Endodermal cell (in vitro differentiated cells): ENCODE measurements around the gene SPEM2. TPM values are rescaled to one million over a fixed set of nuclear protein-coding genes. Genes with fewer than 3 reads are reported as not detected.
A peak's percentile ranks its signal among the peaks of the same experiment; 100 is the strongest.

Experiments used
- DNase-seq: peaks from one replicate; pipeline ENCODE4 v3.0.0-alpha.2; 2017
- H3K27ac ChIP-seq: 2 replicates; pipeline ENCODE4 v1.5.1; 2013; ENCODE audit warnings: mild to moderate bottlenecking, low read depth, low read length, moderate library complexity
- H3K27me3 ChIP-seq: 2 replicates; pipeline ENCODE4 v1.6.1; 2013; ENCODE audit warnings: mild to moderate bottlenecking, low read length, moderate library complexity; ENCODE audit not compliant: insufficient read depth, control insufficient read depth, poor library complexity, severe bottlenecking
- H3K36me3 ChIP-seq: 2 replicates; pipeline ENCODE4 v1.7.0; 2013; ENCODE audit warnings: mild to moderate bottlenecking, low read length, moderate library complexity; ENCODE audit not compliant: control insufficient read depth, insufficient read depth
- H3K4me1 ChIP-seq: one replicate; pipeline ENCODE4 v1.7.0; 2013; ENCODE audit warnings: low read length; ENCODE audit not compliant: control insufficient read depth, insufficient read depth
- H3K4me3 ChIP-seq: 2 replicates; pipeline ENCODE4 v1.5.1; 2013; ENCODE audit warnings: mild to moderate bottlenecking, low read length, moderate library complexity
- H3K9ac ChIP-seq: 2 replicates; pipeline ENCODE4 v1.6.1; 2013; ENCODE audit warnings: mild to moderate bottlenecking, low read length, moderate library complexity; ENCODE audit not compliant: poor library complexity, severe bottlenecking; ENCODE audit errors: extremely low read depth
- H3K9me3 ChIP-seq: 2 replicates; pipeline ENCODE4 v1.6.1; 2013; ENCODE audit warnings: mild to moderate bottlenecking, low read length, moderate library complexity; ENCODE audit not compliant: control insufficient read depth
- H3K27ac Mint-ChIP-seq: 2 replicates; pipeline ENCODE4 v1.8.0; 2020; ENCODE audit warnings: mixed read lengths
- H3K27me3 Mint-ChIP-seq: 2 replicates; pipeline ENCODE4 v1.8.0; 2021; ENCODE audit warnings: mild to moderate bottlenecking, mixed read lengths; ENCODE audit not compliant: insufficient read depth
- H3K36me3 Mint-ChIP-seq: 2 replicates; pipeline ENCODE4 v1.8.0; 2020; ENCODE audit warnings: low read depth, mixed read lengths
- H3K4me1 Mint-ChIP-seq: 2 replicates; pipeline ENCODE4 v1.8.0; 2020; ENCODE audit warnings: mixed read lengths
- H3K4me3 Mint-ChIP-seq: 2 replicates; pipeline ENCODE4 v1.8.0; 2020; ENCODE audit warnings: mild to moderate bottlenecking, moderate library complexity, mixed read lengths
- H3K9me3 Mint-ChIP-seq: 2 replicates; pipeline ENCODE4 v1.8.0; 2020; ENCODE audit warnings: mild to moderate bottlenecking, mixed read lengths
- WGBS, 2 experiments: methylation state at CpG; one replicate each; pipeline versions ENCODE4 v1.1.5 to v1.1.7; 2013; ENCODE audit warnings: missing lambda C conversion rate in 2 of 2, mixed read lengths in 1 of 2; ENCODE audit not compliant: insufficient coverage in 1 of 2, insufficient read length in 1 of 2; 5-methylcytosine and 5-hydroxymethylcytosine counted together
- total RNA-seq, 2 donors: library from RNA; stranded (reverse); fragmentation: NEBNext Ultra II Directional in 1 of 2; extraction: Animal tissue kit (Norgen Biotek cat#: 25700) in 1 of 2; gene quantifications; 2 replicates in 1 of 2; 3 replicates in 1 of 2; pipeline ENCODE4 v1.2.1, GENCODE V29; 2021
- TF ChIP-seq, protein P1 (sequence below): fragments of 200-600 bp; sonication (generic); conservative IDR thresholded peaks from 2 replicates; pipeline ENCODE4 v1.5.0; 2021; ENCODE audit warnings: antibody characterized with exemption, mild to moderate bottlenecking

Gene SPEM2
- total RNA-seq, 2 donors from 2014 or later, result not detected

DNA sequence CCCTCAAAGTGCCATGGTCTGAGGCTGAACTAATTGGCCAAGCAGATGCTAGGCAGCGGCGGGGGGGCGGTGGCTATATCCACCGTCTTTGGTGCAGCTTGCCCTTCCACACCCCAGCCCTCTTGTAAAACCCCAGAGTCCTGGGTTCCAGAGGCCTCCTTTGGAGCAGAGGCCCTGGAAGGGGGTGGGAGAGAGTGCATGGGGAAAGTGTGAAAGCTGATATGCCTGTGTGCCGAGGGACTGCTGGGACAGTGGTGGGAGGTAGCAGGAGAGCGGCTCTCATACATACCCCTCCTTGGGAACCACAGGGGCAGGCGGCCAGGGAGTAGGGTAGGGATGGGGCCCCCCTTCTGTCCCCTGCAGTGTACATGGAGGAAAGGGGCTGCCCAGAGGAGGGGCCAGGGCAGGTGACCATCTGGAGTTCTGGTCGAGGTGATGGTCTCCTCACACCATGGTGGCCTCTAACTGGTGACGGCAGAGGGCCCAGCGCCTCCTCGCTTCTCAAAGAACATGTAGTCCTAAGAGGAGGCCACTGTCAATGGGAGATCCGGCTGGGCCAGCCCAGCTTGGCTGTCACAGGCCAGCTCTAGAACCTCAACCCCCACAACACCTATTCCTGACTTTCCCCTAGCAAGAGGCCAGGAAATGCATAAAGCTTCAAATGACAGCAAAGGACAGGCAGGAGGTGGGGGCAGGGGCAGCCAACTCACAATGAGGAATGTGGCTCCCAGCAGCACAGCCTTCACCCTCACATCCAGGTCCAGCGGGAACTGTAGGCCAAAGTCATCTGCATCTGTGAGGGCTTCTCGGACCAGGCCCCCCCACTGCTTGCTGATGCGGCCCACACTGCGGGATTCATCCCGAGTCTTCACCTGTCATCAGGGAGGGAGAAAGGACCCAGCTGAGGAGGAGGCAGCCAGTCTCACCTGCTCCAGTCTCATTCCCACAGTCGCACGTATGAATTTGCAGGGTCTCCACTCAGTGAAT, 35.2 kb upstream of the SPEM2 start:
- H3K36me3 ChIP-seq, result peaks cover 27% of the 10 kb centered on the region
- H3K9me3 Mint-ChIP-seq, result no peaks in the 10 kb centered on the region
- H3K27ac Mint-ChIP-seq, result no peak overlapping the region
- peak; percentile 58 for DNase-seq
- peaks cover 4% of the 10 kb centered on the region for H3K4me1 Mint-ChIP-seq
- H3K27ac ChIP-seq, result no peak overlapping the region
- H3K4me3 ChIP-seq, result no peak overlapping the region
- H3K27me3 Mint-ChIP-seq, result peaks cover 5% of the 10 kb centered on the region
- peaks cover 32% of the 10 kb centered on the region for H3K36me3 Mint-ChIP-seq
- WGBS, 2 experiments, result 86% methylated on average over 13 to 19 of the region's 19 CpGs
- H3K4me1 ChIP-seq, result peaks cover 3% of the 10 kb centered on the region
- H3K27me3 ChIP-seq, result no peaks in the 10 kb centered on the region
- no peaks in the 10 kb centered on the region for H3K9me3 ChIP-seq
- no peak overlapping the region for H3K4me3 Mint-ChIP-seq
- H3K9ac ChIP-seq, result no peak overlapping the region
- TF ChIP-seq, protein P1, sequence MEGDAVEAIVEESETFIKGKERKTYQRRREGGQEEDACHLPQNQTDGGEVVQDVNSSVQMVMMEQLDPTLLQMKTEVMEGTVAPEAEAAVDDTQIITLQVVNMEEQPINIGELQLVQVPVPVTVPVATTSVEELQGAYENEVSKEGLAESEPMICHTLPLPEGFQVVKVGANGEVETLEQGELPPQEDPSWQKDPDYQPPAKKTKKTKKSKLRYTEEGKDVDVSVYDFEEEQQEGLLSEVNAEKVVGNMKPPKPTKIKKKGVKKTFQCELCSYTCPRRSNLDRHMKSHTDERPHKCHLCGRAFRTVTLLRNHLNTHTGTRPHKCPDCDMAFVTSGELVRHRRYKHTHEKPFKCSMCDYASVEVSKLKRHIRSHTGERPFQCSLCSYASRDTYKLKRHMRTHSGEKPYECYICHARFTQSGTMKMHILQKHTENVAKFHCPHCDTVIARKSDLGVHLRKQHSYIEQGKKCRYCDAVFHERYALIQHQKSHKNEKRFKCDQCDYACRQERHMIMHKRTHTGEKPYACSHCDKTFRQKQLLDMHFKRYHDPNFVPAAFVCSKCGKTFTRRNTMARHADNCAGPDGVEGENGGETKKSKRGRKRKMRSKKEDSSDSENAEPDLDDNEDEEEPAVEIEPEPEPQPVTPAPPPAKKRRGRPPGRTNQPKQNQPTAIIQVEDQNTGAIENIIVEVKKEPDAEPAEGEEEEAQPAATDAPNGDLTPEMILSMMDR, result no peak

GRCh38 chr17:7391307-7391706, 34.1 kb upstream of the SPEM2 start:
- no peak overlapping the region for H3K27ac ChIP-seq
- H3K27me3 ChIP-seq, result no peaks in the 10 kb centered on the region
- peaks cover 27% of the 10 kb centered on the region for H3K36me3 ChIP-seq
- 85 to 90% methylated on average over 2 of the region's 2 CpGs for WGBS, 2 experiments
- no peak for DNase-seq
- H3K9ac ChIP-seq, result no peak overlapping the region
- H3K4me3 Mint-ChIP-seq, result no peak overlapping the region
- H3K27ac Mint-ChIP-seq, result no peak overlapping the region
- H3K4me3 ChIP-seq, result no peak overlapping the region
- TF ChIP-seq, protein P1, result no peak
- H3K36me3 Mint-ChIP-seq, result peaks cover 28% of the 10 kb centered on the region
- H3K27me3 Mint-ChIP-seq, result peaks cover 9% of the 10 kb centered on the region
- H3K4me1 ChIP-seq, result peaks cover 3% of the 10 kb centered on the region
- H3K4me1 Mint-ChIP-seq, result peaks cover 4% of the 10 kb centered on the region
- no peaks in the 10 kb centered on the region for H3K9me3 Mint-ChIP-seq
- H3K9me3 ChIP-seq, result no peaks in the 10 kb centered on the region

DNA sequence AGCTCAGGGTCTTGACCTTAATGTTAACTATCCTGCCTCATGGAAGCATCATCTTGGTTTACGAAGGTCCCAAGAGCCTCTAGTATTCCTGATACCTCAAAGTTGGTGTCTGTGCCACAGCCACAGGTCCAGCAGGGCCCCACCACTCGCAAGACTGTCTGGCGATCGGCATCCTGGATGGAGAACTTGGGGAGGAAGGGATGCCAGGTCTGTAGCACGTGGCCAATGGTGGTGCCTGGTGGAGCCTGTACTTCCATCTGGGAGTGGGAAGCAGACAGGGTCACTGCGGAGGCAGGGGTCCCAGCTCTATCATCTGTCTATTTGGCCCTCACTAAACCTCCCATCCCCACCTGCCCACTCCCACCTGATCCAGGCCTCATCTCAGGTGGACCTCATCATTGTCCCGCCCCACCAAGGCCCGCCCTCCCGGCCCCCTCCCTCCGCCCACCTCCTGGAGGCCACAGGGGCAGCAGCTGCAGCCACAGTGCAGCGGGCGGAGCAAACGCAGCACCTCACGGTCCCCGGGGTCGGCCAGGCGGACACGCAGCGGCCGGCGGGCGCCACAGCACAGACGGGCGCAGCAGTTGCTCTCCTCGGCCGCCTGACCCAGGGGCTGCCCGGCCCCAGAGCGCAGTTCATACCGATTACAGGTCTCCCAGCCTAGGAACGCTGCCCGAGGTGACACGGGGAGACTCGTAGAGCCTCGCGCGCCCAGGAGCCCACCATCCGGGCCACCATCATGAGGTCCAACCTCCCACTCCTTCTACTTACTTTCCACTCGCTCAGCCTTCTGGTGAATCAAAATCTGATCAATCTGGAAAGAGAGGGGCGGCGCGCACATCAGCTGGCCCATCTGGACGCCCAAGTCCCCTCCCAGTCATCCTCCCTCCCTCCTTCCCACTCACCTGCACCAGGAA, 32.5 kb upstream of the SPEM2 start:
- Mint-ChIP-seq H3K27ac (no peak overlapping the region), H3K27me3 (peaks cover 12% of the 10 kb centered on the region), H3K4me3 (peak overlapping the region; percentile 59), H3K9me3 (no peaks in the 10 kb centered on the region), H3K4me1 (peaks cover 4% of the 10 kb centered on the region), H3K36me3 (peaks cover 16% of the 10 kb centered on the region)
- no peaks in the 10 kb centered on the region for H3K27me3 ChIP-seq
- TF ChIP-seq, protein P1, result no peak
- no peak overlapping the region for H3K27ac ChIP-seq
- H3K36me3 ChIP-seq, result peaks cover 27% of the 10 kb centered on the region
- 93 to 94% methylated on average over 27 to 39 of the region's 42 CpGs for WGBS, 2 experiments
- H3K4me1 ChIP-seq, result peaks cover 3% of the 10 kb centered on the region
- peak overlapping the region; percentile 85 for H3K4me3 ChIP-seq
- peak; percentile 84 for DNase-seq
- H3K9ac ChIP-seq, result no peak overlapping the region
- no peaks in the 10 kb centered on the region for H3K9me3 ChIP-seq
